HEK293T (cell line): ENCODE data around the gene IGF2.

Experiments used
- CTCF ChIA-PET: fragments of 350-600 bp; formaldehyde crosslinking; extraction: SDS; loops from one replicate; lab custom pipeline; 2021; ENCODE audit warnings: antibody characterized with exemption, inconsistent platforms; lab: Yijun Ruan, JAX
- POLR2A ChIA-PET: fragments of 350-600 bp; formaldehyde crosslinking; extraction: SDS; loops from one replicate; lab custom pipeline; 2020; ENCODE audit warnings: antibody characterized with exemption, inconsistent platforms; lab: Yijun Ruan, JAX
- DNase-seq: peaks from one replicate; pipeline ENCODE4 v3.0.0; 2012; ENCODE audit warnings: mixed read lengths; ENCODE audit errors: extremely low spot score
- ARNT ChIP-seq: fragments of 450-650 bp; IDR thresholded peaks from 2 replicates; pipeline ENCODE4 v1.6.1; 2017; ENCODE audit warnings: mild to moderate bottlenecking
- BHLHE40 ChIP-seq: fragments of 450-650 bp; IDR thresholded peaks from 2 replicates; pipeline ENCODE4 v1.6.1; 2016; ENCODE audit warnings: mild to moderate bottlenecking, moderate library complexity, borderline replicate concordance
- CTBP1 ChIP-seq: fragments of 450-650 bp; IDR thresholded peaks from 2 replicates; pipeline ENCODE4 v1.6.1; 2016; ENCODE audit warnings: borderline replicate concordance
- ELF4 ChIP-seq: fragments of 450-650 bp; IDR thresholded peaks from 2 replicates; pipeline ENCODE4 v1.6.1; 2017; ENCODE audit warnings: antibody characterized with exemption
- FOXA1 ChIP-seq: fragments of 450-650 bp; IDR thresholded peaks from 2 replicates; pipeline ENCODE4 v1.6.1; 2016; ENCODE audit warnings: mild to moderate bottlenecking
- FOXK2 ChIP-seq: fragments of 450-650 bp; IDR thresholded peaks from 2 replicates; pipeline ENCODE4 v1.6.1; 2016; ENCODE audit warnings: mild to moderate bottlenecking
- FOXM1 ChIP-seq: fragments of 450-650 bp; IDR thresholded peaks from 2 replicates; pipeline ENCODE4 v1.6.1; 2017; ENCODE audit warnings: mild to moderate bottlenecking, borderline replicate concordance
- HDGF ChIP-seq: fragments of 450-650 bp; IDR thresholded peaks from 2 replicates; pipeline ENCODE4 v1.6.1; 2017; ENCODE audit warnings: antibody characterized with exemption, borderline replicate concordance
- L3MBTL2 ChIP-seq: fragments of 450-650 bp; conservative IDR thresholded peaks from 2 replicates; pipeline ENCODE4 v1.6.1; 2016; ENCODE audit warnings: mild to moderate bottlenecking
- LEF1 ChIP-seq: fragments of 450-650 bp; IDR thresholded peaks from 2 replicates; pipeline ENCODE4 v1.6.1; 2017; ENCODE audit warnings: mild to moderate bottlenecking, borderline replicate concordance
- NFRKB ChIP-seq: fragments of 450-650 bp; IDR thresholded peaks from 2 replicates; pipeline ENCODE4 v1.6.1; 2016; ENCODE audit warnings: mild to moderate bottlenecking, moderate library complexity
- PKNOX1 ChIP-seq: fragments of 450-650 bp; IDR thresholded peaks from 2 replicates; pipeline ENCODE4 v1.6.1; 2016
- SP1 ChIP-seq: fragments of 450-650 bp; IDR thresholded peaks from 2 replicates; pipeline ENCODE4 v1.6.1; 2017
- SUZ12 ChIP-seq: fragments of 450-650 bp; IDR thresholded peaks from 2 replicates; pipeline ENCODE4 v1.6.1; 2016; ENCODE audit warnings: mild to moderate bottlenecking
- TARDBP ChIP-seq: fragments of 450-650 bp; IDR thresholded peaks from 2 replicates; pipeline ENCODE4 v1.6.1; 2016
- ZNF384 ChIP-seq: fragments of 450-650 bp; IDR thresholded peaks from 2 replicates; pipeline ENCODE4 v1.6.1; 2016

Gene IGF2

GRCh38 chr11:2153581-2154194, 14.5 kb upstream of the IGF2 start:
- DNase-seq, result no peak
- TF ChIP-seq FOXM1, result no peak
- TF ChIP-seq HDGF, result no peak
- TF ChIP-seq FOXA1, result no peak
- TF ChIP-seq SP1, result no peak
- no peak for TF ChIP-seq ARNT
- no peak for TF ChIP-seq SUZ12
- no peak for TF ChIP-seq PKNOX1
- TF ChIP-seq CTBP1, result no peak
- no peak for TF ChIP-seq L3MBTL2
- no peak for TF ChIP-seq FOXK2
- no peak for TF ChIP-seq BHLHE40
- no peak for TF ChIP-seq NFRKB
- TF ChIP-seq ELF4, result no peak
- TF ChIP-seq ZNF384, result no peak
- no peak for TF ChIP-seq LEF1
- TF ChIP-seq TARDBP, result no peak
- POLR2A ChIA-PET, result no interaction called here
- CTCF ChIA-PET, result interaction anchor here (1.2 to 6.0 kb wide), 6 partner anchors 116 to 501 kb away, joined by 3 to 120 read pairs (median 19); no protein-coding TSS in a partner anchor

- TF ChIP-seq ELF4 (no peak), FOXA1 (no peak), BHLHE40 (no peak), L3MBTL2 (no peak), HDGF (no peak)
- ChIA-PET CTCF (interaction anchor here (0.5 to 6.0 kb wide), 35 partner anchors 11 to 1217 kb away, joined by 3 to 120 read pairs (median 4); partner anchors contain the start of gene IGF2), POLR2A (interaction anchor here (1.0 kb wide), 1 partner anchor 117 kb away, joined by 4 read pairs; no protein-coding TSS in a partner anchor)
- DNase-seq, result peak; percentile 79
These were observed 12.5 kb upstream of the IGF2 start for GRCh38 chr11:2151500-2152257.

DNA sequence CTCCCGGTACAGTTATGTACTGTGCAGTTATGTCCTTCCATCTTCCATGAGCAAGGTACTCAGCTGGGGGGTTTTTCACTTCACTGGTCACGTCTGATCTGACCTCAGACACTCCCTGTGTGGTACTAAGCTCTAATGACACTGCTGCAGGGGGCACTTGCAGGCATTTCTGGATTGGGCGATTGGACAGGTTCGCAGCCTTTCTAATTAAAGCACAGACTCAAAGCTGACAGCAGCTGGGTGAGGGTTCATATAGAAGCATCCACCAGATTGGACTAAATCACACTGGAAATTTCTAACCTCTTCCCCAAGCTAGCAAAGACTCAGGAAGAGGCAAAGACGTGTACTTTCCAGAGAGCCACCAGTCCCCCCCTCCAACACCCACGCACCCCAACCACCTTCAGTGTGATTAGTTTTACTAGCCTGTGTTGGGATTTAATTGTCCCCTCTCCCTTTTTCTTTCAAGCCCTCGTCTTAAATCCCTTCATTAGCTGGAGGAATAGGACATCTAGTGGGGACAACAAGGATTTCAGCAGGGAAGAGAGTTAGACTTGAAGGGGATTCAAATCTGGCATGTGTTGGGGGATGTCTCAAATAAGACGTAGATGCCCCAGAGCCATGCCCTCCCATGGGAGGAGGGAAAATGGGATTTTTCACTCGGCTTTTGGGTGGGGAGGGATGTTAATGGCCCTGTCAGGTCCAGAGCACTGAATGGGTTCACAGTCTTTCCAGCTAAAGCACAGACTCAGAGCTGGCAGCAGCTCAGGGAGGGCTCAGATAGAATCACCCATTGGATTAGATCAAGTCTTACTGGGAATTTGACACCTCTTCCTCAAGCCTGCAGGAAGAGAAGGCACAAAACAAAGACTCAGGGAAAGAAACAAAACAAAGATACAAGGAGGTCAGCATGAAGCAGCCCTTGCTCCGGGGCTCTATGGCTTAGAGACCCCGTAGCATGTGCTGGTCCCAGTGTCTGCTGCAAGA, 11.0 kb upstream of the IGF2 start:
- CTCF ChIA-PET, result interaction anchor here (0.7 to 6.0 kb wide), 20 partner anchors 9 to 497 kb away, joined by 3 to 120 read pairs (median 6); partner anchors contain the start of gene IGF2
- POLR2A ChIA-PET, result interaction anchor here (1.0 kb wide), 1 partner anchor 116 kb away, joined by 4 read pairs; no protein-coding TSS in a partner anchor
- peak; percentile 51 for DNase-seq

DNA sequence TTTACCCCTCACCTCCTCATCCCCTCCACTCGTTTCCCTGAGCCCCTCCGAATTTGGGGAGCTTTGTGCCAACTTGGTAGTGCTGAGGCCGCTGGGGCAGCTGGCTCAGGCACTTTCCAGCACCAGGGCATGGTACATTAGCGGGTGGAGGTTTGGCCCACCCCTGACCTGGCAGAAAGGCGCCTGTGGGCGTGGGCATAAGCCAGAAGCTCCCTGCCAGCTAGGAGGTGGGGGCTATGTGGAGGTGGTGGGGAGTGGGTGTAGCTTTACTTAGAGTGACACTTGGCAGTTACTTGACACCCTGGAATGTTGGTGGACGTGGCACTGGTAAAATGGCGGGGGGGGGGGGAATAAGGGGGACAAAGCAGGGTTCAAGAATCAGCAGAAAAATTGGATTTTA, 10.3 kb upstream of the IGF2 start:
- ChIA-PET POLR2A (no interaction called here), CTCF (interaction anchor here (0.7 to 6.0 kb wide), 9 partner anchors 9 to 496 kb away, joined by 4 to 120 read pairs (median 14); no protein-coding TSS in a partner anchor)
- TF ChIP-seq ELF4 (no peak), FOXA1 (no peak), ARNT (no peak), LEF1 (no peak), NFRKB (no peak), CTBP1 (no peak), ZNF384 (no peak), SP1 (no peak), TARDBP (no peak), PKNOX1 (no peak), FOXK2 (no peak), L3MBTL2 (no peak), FOXM1 (no peak), BHLHE40 (no peak), HDGF (no peak), SUZ12 (no peak)
- DNase-seq, result no peak

More for the DNA sequence above, 11.0 kb upstream of the IGF2 start:
- TF ChIP-seq ELF4, result no peak
- no peak for TF ChIP-seq FOXM1
- no peak for TF ChIP-seq CTBP1
- TF ChIP-seq HDGF, result no peak
- no peak for TF ChIP-seq SUZ12

- CTCF ChIA-PET, result interaction anchor here (0.7 to 6.0 kb wide), 5 partner anchors 8 to 272 kb away, joined by 3 to 120 read pairs (median 6); no protein-coding TSS in a partner anchor
- DNase-seq, result no peak
- POLR2A ChIA-PET, result no interaction called here
- TF ChIP-seq PKNOX1 (no peak), HDGF (no peak), ARNT (no peak), CTBP1 (no peak)
These were observed 9.4 kb upstream of the IGF2 start for GRCh38 chr11:2148595-2148994.
